ENCODE results near the gene ZNF341.
"Not testable (repeated sequence)": the region's sequence is repeated elsewhere in the genome, so short reads cannot be mapped to it uniquely, and the experiment has no call there.

The ZNF341 gene

DNA sequence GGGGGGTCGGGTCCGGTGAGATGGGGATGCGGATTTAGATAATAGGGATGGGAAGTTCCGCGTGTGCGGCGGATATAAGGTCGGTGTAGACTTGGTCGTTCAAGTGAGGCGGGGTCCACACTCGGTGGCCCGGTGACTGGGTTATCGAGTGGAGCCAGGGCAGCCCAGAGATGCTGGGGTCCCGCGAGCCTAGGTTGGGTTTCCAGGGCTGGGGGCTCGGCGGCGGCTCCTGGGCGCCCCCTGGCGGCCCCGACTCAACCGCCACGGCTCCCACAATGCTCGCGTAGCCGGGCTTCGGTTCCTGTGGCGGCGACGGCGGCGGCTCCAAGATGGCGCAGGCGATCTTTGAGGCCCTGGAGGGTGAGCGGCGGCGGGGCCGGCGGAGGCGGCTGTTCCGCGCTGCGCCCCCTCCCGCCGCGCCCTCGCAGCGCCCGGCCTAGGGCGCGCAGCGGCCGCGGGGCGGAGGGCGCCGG, at the start of gene ZNF341:
Gene ZNF341, plus strand, starts transcription at position 304 of the 473 bp plus-strand sequence. Its CDS starts 26 bp downstream, at position 330.
- DNase-seq (ENCODE audit: low spot score) = no peak

DNA sequence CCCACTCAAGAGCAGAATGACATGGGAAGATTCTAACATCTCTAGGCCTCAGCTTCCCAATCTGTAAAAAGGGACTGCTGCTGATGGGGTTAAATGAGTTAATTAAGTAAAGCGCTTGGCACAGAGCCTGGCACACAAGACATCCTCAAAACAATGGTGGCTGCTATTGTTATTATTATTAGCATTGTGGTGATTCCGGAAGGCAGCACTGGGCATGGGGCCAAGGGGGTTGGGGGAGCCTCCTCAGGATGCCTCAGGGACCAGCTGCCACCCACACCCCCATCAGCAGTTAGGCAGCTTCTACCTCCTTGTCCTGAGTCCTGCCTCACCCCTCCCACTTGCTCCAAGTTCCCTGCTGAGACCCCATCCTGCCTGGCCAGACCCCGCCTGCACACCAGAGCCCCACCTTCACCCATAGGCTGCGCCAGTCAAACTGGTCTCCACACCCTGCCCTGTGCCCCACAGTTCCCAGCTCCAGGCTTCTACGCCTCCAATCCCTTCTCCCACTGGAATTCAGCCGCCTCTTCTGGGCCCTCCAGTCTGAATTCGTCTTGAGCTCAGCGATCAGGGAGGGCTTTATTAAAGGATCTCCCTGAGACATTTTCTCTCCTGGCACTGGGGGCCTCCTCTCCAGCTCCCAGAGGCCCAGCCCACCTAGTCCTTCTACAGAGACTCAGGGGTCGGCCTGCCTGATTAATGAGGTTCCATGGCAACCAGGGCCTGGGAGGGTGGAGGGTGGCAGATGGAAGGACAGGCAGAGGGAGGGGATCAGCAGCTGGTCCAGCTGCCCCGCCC, 47.1 kb upstream of the ZNF341 start:
- no peak for DNase-seq (ENCODE audit: low spot score)

DNA sequence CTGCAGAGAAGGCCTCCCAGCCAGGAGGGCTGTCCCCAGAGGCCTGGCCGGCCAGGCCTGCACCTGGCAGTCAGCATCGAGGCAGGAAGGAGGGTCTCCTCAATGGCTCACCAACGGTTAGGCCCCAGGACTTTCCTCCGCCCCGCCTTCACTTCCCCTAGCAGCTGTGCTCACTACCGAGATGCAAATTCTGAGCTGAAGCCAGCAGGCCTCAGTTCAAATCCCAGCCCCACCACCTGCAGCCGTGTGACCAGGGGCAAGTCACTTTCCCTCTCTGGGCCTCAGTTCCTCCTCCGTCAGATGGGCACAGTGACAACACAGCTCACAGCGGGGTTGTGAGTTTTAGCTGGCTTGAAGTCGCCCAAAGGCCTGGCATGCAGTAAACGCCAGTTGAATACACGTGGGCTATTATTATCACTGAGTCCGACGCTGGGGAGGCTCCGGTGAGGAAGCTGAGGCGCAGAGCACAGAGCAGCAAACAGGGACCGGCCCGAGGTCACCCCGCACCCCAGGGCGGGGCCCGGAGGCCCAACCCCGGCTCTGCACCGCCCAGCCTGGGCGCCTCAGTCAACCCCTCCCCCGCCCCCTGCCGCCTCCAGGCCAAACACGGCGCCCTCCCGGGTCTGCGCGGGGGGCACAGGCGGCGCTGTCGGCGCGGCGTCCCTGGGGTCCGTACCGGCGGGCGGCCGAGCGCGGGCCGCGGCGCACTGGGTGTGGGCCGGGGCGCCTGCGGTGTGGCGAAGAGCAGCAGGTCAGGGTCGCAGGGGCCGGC, 46.3 kb upstream of the ZNF341 start:
- DNase-seq (ENCODE audit: low spot score) = peak; percentile 65

DNA sequence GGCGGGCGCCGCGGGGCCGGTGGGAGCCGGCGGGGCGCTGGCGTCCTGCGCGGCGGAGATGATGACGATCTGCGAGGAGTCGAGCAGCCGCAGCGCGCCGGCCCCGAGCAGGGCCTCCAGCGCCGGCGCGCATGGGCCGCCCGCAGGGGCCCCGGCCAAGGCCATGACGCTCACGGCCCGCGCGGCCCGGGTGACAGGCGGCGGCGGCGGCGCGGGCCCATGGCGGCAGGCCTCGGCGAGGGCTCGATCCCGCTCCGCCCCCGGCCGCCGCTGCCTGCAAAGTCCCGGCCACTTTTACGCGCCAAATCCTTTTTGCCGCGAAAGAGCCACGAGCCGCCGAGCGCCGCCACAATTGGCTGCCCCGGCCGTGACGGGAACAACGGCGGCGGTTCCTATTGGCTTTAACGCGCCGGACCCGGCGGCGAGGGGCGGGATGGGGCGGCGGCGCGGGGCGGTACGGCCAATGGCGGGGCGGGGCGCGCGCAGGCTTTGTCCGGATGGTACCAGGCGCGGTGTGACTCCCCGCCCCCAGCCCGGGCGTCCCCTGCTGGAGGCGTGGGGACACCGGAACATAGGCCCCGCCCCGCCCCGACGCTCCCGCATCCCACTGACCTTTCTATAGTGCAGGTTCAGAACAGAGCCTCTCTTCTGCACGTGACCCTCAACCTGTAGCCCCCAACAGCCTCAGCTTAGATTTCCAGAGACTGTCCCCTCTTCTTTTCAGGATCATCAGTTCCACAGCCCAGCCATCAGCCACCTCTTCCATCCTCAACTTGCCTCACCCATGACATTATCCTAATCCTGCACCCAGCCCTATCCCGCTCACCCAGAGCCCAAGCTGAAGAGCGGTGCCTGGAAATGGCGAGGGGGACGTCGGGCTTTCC, 45.5 kb upstream of the ZNF341 start, which contains the start of gene E2F1:
Gene E2F1, minus strand, starts transcription at position 286 of the 884 bp plus-strand sequence. Its CDS starts 121 bp downstream, at position 165.
- DNase-seq (ENCODE audit: low spot score) = peak; percentile 99

DNA sequence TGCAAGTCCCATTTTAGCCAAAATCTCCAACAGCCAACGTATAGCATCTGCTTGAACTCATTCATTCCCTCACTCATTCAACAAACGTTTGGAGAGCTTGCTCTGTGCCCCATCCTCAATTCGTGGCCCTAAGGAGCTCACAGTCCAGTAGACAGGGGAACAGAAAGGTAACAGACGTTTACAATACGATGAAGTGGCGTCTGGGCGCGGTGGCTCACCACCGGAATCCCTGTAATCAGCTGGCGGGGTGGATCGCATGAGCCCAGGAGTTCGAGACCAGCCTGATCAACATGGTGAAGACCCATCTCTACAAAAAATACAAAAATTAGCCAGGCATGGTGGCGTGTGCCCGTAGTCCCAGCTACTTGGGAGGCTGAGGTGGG, 44.8 kb upstream of the ZNF341 start:
- no peak for DNase-seq (ENCODE audit: low spot score)

DNA sequence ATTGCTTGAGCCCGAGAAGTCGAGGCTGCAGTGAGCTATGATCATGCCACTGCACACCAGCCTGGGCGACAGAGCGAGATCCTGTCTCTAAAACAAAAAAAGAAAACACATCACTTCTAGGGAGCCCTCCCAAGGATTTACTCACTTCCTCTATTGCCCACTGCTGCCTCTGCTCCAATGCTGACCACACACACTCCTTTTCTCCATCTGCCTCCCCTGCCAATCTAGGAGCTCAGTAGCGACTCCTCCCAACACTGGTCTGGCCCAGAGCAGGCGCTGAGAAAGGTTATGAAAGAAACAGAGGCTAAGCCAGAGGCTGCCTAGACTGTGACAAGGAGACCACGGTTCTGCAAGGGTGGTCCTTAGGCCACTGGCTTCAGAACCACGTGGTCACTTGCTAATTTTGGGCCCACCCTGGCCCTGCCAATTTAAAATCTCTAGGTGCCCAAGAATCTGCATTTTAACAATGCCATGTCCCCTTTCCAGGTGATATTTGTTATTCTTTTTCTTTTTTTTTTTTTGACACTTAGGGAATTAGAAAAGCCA, 44.4 kb upstream of the ZNF341 start:
- no peak for DNase-seq (ENCODE audit: low spot score)

DNA sequence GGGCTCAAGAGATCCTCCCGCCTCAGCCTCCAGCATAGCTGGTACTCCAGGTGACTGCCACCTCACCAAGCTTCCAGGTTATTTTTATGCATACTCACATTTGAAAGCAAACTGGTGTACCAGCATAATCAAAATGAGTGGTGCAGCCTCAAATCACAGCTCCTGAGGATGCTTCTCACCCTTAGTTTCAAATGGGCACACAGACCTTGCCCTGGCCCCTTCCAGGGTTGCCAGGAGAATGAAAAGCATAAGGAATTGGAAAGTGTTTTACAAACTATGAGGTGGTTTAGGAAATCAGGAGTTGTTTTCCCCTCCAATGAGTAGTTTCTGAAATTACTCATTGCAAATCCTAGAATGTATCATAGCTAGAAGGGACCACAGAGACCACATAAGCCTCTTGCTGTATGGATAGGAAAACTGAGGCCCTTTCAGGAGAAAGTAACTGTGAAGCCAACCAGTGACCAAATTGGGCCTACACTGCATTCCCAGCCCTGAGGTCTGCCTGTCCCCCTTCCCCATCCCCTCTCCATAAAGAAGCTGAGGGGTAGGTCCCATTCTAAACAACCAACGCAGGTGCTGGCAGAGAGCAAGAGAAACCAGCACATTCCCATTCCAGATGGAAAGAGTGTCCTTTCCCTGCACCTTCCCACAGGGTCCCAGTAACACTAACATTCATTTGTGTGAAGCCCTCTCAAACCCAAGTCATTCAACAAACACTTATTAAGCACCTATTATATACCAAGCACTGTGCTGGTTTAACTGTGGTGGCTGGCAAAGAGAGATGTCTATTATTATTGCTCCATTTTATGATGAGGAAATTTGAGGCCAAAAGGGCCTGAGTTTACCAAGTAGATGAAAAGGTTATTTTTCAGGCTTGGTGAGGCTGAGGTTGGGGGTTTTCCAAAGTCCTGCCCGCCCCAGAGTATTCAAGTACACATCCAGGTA, 43.5 kb upstream of the ZNF341 start:
- DNase-seq (ENCODE audit: low spot score) = no peak

DNA sequence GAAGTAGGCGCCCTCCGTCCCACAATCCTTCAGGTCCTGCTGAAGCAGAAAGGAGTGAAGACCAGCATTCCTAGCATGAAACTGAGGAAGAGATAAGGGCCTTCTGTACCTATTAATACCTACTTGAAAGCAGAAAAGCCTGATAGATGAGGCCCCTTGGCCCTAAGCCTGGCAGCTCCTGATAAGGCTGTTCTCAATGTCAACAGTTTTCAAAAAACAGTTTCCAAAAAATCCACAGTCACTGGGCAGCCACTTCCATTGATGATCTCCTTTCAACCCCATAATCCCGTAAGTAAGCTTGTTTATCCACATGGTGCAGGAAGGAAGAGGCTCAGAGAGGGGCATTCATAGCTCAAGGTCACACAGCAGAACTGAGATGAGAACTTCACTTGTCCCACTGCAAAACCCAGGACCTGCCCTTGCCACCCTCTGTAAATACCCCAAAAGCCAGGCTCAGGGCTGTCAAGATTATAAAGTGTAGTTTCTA, 42.8 kb upstream of the ZNF341 start:
- no peak for DNase-seq (ENCODE audit: low spot score)

DNA sequence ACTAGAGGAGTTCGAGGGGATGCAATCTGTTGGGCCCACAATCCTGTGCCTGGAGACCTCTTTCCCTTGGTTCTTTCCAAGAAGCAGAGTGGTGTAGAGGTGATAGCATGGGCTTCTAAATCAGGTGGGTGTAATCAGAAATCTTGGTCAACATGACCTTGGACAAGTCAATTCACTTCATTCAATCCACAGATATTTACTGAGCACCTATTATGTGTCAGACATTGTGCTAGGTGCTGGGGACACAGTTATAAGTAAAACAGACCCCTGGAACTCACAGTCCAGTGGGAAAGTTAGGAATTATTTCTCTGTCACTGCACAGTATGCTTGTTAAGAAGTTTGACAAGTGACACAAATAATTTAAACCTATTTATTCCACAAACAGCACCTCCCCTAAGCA, 42.3 kb upstream of the ZNF341 start:
- no peak for DNase-seq (ENCODE audit: low spot score)

DNA sequence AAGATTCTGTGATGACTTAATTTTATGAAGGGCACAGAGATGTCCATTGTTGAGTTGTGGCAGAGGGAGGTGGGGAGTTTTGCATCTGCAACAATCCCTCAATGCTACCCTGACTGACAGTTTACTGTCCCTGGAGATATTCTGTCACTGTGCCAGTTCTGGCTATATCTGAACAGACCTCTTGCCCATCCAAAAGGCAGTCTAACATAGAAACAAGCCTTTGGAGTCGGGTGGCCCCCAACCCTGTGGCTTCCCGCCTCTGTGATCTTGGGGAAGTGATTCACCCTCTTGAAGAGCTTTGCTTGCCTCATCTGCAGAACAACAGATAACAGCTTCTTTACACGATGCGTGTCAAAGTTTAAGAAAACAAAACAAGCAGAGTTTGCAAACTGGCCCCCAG, 41.8 kb upstream of the ZNF341 start:
- DNase-seq (ENCODE audit: low spot score) = no peak

DNA sequence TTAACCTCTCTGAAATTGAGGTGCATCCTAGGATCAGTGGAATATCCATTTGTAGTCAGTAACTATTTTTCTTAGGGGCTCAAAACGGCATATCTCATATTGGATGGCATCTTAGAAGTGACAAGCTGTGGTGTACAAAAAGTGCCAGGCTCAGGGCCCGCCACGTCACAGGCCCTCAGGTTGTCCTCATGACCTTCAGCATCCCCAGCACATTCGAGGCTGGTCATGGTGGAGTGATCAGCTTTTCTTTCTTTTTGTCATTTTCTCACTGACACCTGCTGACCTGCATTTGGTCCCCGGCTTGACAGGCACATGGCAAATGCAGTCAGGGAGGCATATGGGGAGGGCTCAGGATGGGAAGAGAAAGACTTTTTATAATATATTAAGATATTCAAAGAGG, 38.5 kb upstream of the ZNF341 start:
- DNase-seq (ENCODE audit: low spot score) = no peak

DNA sequence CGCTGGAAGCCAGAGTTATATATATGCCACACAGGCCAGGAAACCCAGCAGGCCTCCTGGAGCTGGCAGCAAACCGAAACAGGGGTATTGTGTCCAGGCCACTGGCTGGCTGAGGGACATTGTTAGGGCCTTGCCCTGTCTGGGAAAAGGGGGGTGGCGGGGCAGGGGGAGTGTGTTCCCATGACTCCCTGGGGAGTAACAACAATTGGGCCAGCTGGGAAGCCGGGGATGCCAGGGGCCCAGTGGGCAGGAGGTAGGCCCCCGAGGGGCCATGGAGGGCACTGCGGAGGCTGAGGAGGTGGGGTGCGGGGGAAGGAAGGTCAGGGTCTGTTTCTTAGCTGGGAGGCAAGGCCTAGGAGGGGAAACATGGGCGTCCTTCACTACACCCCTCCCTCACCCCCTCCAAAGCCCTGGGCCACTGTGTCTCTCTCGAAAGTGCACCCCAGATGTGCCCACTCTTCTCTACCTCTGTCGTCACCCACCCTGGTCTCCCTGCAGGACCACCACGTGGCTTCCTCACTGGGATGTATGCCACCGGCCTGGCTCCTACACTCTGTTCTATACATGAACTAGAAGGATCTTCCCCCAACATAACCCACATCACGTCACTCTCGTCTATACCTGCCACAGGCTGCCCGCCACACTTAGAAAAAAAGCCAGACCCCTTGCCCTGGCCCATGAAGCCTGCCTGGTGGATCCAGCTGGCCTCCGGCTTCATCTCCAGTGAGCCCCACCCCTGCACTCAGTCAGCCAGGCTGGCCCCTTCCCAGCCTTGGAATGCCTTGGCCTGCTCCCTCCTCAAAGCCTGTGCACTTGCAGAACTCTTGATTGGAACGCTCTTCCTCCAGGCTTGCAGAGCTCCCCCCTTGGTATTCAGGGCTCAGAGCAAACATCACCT, 37.8 kb upstream of the ZNF341 start:
- DNase-seq (ENCODE audit: low spot score) = no peak

DNA sequence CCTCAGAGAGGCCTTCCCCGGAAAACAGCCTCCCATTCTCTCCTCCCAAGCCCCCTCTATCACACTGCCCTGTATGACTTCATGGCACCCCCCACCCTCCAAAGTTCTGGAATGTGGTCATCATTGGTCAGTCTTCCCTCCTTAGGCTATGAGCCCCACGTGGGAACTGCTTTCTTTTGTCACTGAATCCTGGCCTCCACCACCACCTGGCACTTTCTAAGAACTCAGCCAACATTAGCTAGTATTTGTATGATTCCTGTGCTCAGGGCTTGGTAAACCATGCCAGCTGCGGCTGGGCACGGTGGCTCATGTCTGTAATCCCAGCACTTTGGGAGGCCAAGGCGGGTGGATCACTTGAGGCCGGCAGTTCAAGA, 37.2 kb upstream of the ZNF341 start:
- DNase-seq (ENCODE audit: low spot score) = no peak

DNA sequence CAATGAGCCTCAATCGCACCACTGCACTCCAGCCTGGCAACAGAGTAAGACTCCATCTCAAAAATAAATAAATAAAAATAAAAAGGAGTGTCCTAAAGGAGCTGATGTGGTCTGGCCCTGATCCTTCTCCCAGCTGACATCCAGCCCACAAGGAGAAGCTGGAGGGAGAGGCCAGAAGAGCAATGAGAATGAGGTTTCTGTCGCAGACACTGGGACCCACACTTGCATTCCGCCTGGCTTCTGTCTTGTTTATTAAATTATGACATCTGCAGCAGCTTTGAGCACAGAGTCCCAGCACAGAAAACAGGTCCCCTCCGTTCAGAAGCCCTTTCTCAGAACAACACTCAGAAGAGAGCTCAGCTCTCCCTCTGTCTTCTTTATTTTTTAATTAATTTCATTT, 35.3 kb upstream of the ZNF341 start:
- no peak for DNase-seq (ENCODE audit: low spot score)

DNA sequence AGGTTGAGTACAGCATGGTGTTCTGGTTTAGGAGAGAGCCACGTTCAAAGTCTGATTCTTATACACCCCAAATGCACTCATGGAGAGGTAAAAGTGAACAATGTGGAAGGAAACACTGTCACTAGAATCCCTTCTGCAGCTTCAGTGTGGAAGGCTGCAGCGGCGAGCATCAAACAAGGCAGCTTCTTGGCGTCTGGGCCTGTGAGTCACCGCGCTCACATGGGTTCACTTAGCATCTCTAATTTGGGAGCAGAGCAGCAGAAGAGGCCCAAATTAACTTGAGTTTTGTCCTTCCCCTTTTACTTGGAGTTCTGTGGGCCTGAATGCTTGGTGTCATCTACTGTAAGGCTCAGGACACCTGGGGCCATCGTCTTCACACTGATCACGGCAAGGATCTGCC, 34.7 kb upstream of the ZNF341 start:
- DNase-seq (ENCODE audit: low spot score) = peak; percentile 85

DNA sequence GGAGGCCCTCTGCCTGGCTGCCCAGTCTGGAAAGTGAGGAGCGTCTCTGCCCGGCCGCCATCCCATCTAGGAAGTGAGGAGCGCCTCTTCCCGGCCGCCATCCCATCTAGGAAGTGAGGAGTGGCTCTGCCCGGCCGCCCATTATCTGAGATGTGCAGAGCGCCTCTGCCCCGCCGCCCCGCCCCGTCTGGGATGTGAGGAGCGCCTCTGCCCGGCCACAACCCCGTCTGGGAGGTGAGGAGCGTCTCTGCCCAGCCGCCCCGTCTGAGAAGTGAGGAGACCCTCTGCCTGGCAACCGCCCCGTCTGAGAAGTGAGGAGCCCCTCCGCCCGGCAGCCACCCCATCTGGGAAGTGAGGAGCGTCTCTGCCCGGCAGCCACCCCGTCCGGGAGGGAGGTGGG, 32.8 kb upstream of the ZNF341 start:
- DNase-seq (ENCODE audit: low spot score) = not testable (repeated sequence)

DNA sequence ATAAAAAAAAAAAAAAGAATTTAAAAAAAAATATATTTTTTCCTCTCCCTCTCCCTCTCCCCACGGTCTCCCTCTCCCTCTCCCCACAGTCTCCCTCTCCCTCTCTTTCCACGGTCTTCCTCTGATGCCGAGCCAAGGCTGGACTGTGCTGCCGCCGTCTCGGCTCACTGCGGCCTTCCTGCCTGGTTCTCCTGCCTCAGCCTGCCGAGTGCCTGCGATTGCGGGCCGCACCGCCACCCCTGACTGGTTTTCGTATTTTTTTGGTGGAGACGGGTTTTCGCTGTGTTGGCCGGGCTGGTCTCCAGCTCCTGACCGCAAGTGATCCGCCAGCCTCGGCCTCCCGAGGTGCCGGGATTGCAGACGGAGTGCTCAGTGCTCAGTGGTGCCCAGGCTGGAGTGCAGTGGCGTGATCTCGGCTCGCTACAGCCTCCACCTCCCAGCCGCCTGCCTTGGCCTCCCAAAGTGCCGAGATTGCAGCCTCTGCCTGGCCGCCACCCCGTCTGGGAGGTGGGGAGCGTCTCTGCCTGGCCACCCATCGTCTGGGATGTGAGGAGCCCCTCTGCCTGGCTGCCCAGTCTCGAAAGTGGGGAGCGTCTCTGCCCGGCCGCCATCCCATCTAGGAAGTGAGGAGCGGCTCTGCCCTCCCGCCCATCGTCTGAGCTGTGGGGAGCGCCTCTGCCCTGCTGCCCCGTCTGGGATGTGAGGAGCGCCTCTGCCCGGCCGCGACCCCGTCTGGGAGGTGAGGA, 30.9 kb upstream of the ZNF341 start:
- not testable (repeated sequence) for DNase-seq (ENCODE audit: low spot score)

DNA sequence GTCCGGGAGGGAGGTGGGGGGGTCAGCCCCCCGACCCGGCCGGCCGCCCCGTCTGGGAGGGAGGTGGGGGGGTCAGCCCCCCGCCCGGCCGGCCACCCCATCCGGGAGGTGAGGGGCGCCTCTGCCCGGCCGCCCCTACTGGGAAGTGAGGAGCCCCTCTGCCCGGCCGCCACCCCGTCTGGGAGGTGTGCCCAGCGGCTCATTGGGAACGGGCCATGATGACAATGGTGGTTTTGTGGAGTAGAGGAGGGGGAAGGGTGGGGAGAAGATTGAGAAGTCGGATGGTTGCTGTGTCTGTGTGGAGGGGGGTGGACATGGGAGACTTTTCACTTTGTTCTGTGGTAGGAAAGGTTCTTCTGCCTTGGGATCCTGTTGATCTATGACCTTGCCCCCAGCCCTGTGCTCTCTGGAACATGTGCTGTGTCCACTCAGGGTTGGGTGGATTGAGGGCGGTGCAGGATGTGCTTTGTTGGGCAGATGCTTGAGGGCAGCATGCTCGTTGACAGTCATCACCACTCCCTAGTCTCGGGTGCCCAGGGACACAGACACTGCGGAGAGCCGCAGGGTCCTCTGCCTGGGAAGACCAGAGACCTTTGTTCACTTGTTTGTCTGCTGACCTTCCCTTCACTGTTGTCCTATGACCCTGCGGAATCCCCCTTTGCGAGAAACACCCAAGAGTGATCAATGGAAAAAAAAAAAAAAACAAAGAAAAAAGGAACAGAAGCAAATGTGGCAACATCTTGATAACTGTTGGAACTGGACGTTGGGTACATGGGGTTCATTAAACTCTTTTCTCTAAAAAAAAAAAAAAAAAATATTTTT, 30.0 kb upstream of the ZNF341 start:
- no peak for DNase-seq (ENCODE audit: low spot score)

Data from AG20443 (cell line).